Erythroblast (primary cell): Measurements from ENCODE around the gene CCDC169.

Experiments used
- DNase-seq, 2 experiments: peaks; one replicate each; lab custom pipeline; 2025; lab: John Stamatoyannopoulos, UW
- GATA1 ChIP-seq: IDR thresholded peaks from 2 replicates; pipeline ENCODE4 v1.6.1; 2011; ENCODE audit warnings: low read depth, mild to moderate bottlenecking, control low read depth, low read length, moderate library complexity
- POLR2A ChIP-seq: IDR thresholded peaks from 2 replicates; pipeline ENCODE4 v1.6.1; 2011; ENCODE audit warnings: mild to moderate bottlenecking, low read length

The CCDC169 gene

GRCh38 chr13:36188441-36188840 is 109.2 kb downstream of the CCDC169 start:
- TF ChIP-seq POLR2A (no peak), GATA1 (no peak)
- no peak for DNase-seq

GRCh38 chr13:36183901-36184300 is 113.7 kb downstream of the CCDC169 start:
- DNase-seq: no peak
- TF ChIP-seq GATA1 (no peak), POLR2A (no peak)
